Measurements from ENCODE around the gene C5orf46. TPM values are rescaled to one million over a fixed set of nuclear protein-coding genes. Genes with fewer than 3 reads are reported as not detected.
"Not testable (repeated sequence)": the region's sequence is repeated elsewhere in the genome, so short reads cannot be mapped to it uniquely, and the experiment has no call there.

The C5orf46 gene
- total and polyA plus RNA-seq, 9 of the 15 experiments (the other 6 are each of a cell fraction or from before 2014, with no cell fraction given): not detected

DNA sequence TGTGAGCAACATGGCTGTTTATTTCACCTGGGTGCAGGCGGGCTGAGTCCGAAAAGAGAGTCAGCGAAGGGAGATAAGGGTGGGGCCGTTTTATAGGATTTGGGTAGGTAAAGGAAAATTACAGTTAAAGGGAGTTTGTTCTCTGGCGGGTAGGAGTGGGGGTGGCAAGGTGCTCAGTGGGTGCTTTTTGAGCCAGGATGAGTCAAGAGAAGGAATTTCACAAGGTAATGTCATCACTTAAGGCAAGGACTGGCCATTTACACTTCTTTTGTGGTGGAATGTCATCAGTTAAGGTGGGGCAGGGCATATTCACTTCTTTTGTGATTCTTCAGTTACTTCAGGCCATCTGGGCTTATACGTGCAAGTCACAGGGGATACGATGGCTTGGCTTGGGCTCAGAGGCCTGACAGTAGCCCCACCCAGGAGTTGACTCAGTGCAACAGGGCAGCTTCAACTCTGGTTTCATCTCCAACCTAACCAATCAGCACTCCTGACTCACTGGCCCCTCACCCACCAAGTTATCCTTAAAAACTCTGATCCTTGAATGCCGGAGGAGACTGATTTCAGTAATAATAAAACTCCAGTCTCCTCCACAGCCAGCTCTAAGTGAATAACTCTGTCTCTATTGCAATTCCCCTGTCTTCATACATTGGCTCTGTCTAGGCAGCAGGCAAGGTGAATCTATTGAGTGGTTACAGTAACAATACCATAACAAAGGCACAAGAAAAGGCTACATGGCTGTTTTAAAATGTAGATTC is 32.0 kb downstream of the C5orf46 start:
- in situ Hi-C loops (cut with MboI); H2AFZ ChIP-seq (ENCODE audit: low read depth, low read length); POLR2A ChIA-PET; FAIRE-seq; H3K4me3 ChIP-seq; H3K4me1 ChIP-seq (replicated peaks in 1 of 2; ENCODE audit: control insufficient read depth in 2 of 2, insufficient read depth in 2 of 2, low read length in 2 of 2); H3K4me2 ChIP-seq (ENCODE audit: insufficient read depth, low read length); H3K9me1 ChIP-seq (ENCODE audit: control insufficient read depth, insufficient read depth, low read length); BruUV-seq (replicated peaks); CTCF ChIA-PET (ENCODE audit: low intra/inter-chr PET ratio); H3K27me3 ChIP-seq (ENCODE audit: control insufficient read depth in 2 of 2, insufficient read depth in 2 of 2, low read length in 2 of 2); ATAC-seq; H4K20me1 ChIP-seq (replicated peaks; ENCODE audit: control insufficient read depth, insufficient read depth, low read length); DNase-seq (ENCODE audit: extremely low read depth in 1 of 4, low spot score in 3 of 4); H3K9ac ChIP-seq (ENCODE audit: insufficient read depth in 1 of 2, low read depth in 2 of 2, low read length in 2 of 2); intact Hi-C loops (cut with micrococcal nuclease); H3K27ac ChIP-seq (ENCODE audit: extremely low read depth, low read depth, low read length); H3K36me3 ChIP-seq (ENCODE audit: control insufficient read depth, insufficient read depth, low read length); H3K79me2 ChIP-seq (ENCODE audit: control insufficient read depth, insufficient read depth, low read length); H3K9me3 ChIP-seq (replicated peaks; ENCODE audit: control insufficient read depth, insufficient read depth, low read depth, low read length): not testable (repeated sequence)
- WGBS (ENCODE audit: insufficient coverage, low coverage, missing lambda C conversion rate): 0% methylated on average over 4 of the region's 8 CpGs

DNA sequence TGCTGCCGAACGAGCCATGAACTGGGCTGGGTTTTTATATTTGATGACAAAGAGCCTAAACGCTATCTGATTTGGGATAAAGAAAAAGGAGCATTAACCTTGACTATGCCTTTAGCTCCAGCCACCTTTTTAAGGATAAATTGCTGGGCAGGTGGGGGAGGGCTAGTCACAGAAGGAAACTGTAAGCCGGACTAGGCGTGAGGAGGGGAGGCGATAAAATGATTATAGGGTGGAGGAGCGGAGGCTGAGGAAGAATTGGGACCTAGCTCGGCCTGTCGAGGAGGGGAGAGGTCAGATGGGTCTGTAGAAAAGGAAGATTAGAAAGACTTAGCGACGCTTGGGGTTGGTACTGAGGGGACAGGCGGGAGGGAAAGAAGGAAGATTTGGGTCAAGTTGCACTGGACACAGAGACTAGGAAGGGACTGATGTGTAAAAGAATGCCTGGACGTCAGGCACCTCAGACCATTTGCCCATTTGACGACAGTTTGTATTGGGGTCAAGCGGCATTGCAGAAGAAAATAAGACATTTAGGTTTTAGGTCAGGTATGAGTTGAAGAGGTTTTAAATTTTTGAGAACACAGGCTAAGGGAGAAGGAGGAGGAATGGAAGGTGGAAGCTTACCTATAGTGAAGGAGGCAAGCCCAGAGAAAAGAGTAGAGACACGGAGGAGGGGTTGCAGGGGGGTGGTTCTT is 33.4 kb downstream of the C5orf46 start:
- H3K9me1 ChIP-seq (ENCODE audit: control insufficient read depth, insufficient read depth, low read length); H3K4me1 ChIP-seq (replicated peaks in 1 of 2; ENCODE audit: control insufficient read depth in 2 of 2, insufficient read depth in 2 of 2, low read length in 2 of 2); FAIRE-seq; H4K20me1 ChIP-seq (replicated peaks; ENCODE audit: control insufficient read depth, insufficient read depth, low read length); DNase-seq (ENCODE audit: extremely low read depth in 1 of 4, low spot score in 3 of 4); H3K9me3 ChIP-seq (replicated peaks; ENCODE audit: control insufficient read depth, insufficient read depth, low read depth, low read length); H3K27me3 ChIP-seq (ENCODE audit: control insufficient read depth in 2 of 2, insufficient read depth in 2 of 2, low read length in 2 of 2); ATAC-seq; POLR2A ChIA-PET; H3K27ac ChIP-seq (ENCODE audit: extremely low read depth, low read depth, low read length); BruUV-seq (replicated peaks); H3K9ac ChIP-seq (ENCODE audit: insufficient read depth in 1 of 2, low read depth in 2 of 2, low read length in 2 of 2); H2AFZ ChIP-seq (ENCODE audit: low read depth, low read length); H3K4me2 ChIP-seq (ENCODE audit: insufficient read depth, low read length); CTCF ChIA-PET (ENCODE audit: low intra/inter-chr PET ratio); in situ Hi-C loops (cut with MboI); intact Hi-C loops (cut with micrococcal nuclease); H3K4me3 ChIP-seq; H3K36me3 ChIP-seq (ENCODE audit: control insufficient read depth, insufficient read depth, low read length); H3K79me2 ChIP-seq (ENCODE audit: control insufficient read depth, insufficient read depth, low read length): not testable (repeated sequence)
- 0% methylated on average over 12 of the region's 16 CpGs for WGBS (ENCODE audit: insufficient coverage, low coverage, missing lambda C conversion rate)

GRCh38 chr5:147871980-147872549 is 34.3 kb downstream of the C5orf46 start:
- ATAC-seq; CTCF ChIA-PET (ENCODE audit: low intra/inter-chr PET ratio); H4K20me1 ChIP-seq (replicated peaks; ENCODE audit: control insufficient read depth, insufficient read depth, low read length); in situ Hi-C loops (cut with MboI); H2AFZ ChIP-seq (ENCODE audit: low read depth, low read length); H3K79me2 ChIP-seq (ENCODE audit: control insufficient read depth, insufficient read depth, low read length); H3K4me2 ChIP-seq (ENCODE audit: insufficient read depth, low read length); H3K36me3 ChIP-seq (ENCODE audit: control insufficient read depth, insufficient read depth, low read length); H3K9me1 ChIP-seq (ENCODE audit: control insufficient read depth, insufficient read depth, low read length); intact Hi-C loops (cut with micrococcal nuclease); H3K4me3 ChIP-seq; FAIRE-seq; H3K9ac ChIP-seq (ENCODE audit: insufficient read depth in 1 of 2, low read depth in 2 of 2, low read length in 2 of 2); H3K9me3 ChIP-seq (replicated peaks; ENCODE audit: control insufficient read depth, insufficient read depth, low read depth, low read length); H3K27me3 ChIP-seq (ENCODE audit: control insufficient read depth in 2 of 2, insufficient read depth in 2 of 2, low read length in 2 of 2); DNase-seq (ENCODE audit: extremely low read depth in 1 of 4, low spot score in 3 of 4); BruUV-seq (replicated peaks); H3K4me1 ChIP-seq (replicated peaks in 1 of 2; ENCODE audit: control insufficient read depth in 2 of 2, insufficient read depth in 2 of 2, low read length in 2 of 2); H3K27ac ChIP-seq (ENCODE audit: extremely low read depth, low read depth, low read length); POLR2A ChIA-PET: not testable (repeated sequence)
- 0% methylated on average over 15 of the region's 18 CpGs for WGBS (ENCODE audit: insufficient coverage, low coverage, missing lambda C conversion rate)
